Fibroblast of the aortic adventitia (primary cell): ENCODE measurements around the gene MYH9. TPM values are rescaled to one million over a fixed set of nuclear protein-coding genes. Genes with fewer than 3 reads are reported as not detected.
A peak's percentile ranks its signal among the peaks of the same experiment; 100 is the strongest.
"Not testable (repeated sequence)": the region's sequence is repeated elsewhere in the genome, so short reads cannot be mapped to it uniquely, and the experiment has no call there.

ENCODE experiments used
- DNase-seq: peaks from one replicate; pipeline ENCODE4 v3.0.0-alpha.2; 2010; ENCODE audit warnings: low read depth
- H3K4me3 ChIP-seq: 2 replicates; pipeline ENCODE4 v1.5.1; 2011; ENCODE audit warnings: low read depth, mild to moderate bottlenecking, control low read depth, low read length, moderate library complexity
- total RNA-seq: library from RNA; depleted of rRNA; stranded (reverse); fragments of >200 nt; gene quantifications from 2 replicates; pipeline ENCODE4 v1.2.3, GENCODE V29; 2012; ENCODE audit warnings: low replicate concordance
- TF ChIP-seq, protein P1 (sequence below): IDR thresholded peaks from 2 replicates; pipeline ENCODE4 v1.5.1; 2011; ENCODE audit warnings: mild to moderate bottlenecking, low read length, control low read depth, inconsistent platforms; ENCODE audit not compliant: insufficient read depth

Gene MYH9
- total RNA-seq, 1 donor = 339 TPM

DNA sequence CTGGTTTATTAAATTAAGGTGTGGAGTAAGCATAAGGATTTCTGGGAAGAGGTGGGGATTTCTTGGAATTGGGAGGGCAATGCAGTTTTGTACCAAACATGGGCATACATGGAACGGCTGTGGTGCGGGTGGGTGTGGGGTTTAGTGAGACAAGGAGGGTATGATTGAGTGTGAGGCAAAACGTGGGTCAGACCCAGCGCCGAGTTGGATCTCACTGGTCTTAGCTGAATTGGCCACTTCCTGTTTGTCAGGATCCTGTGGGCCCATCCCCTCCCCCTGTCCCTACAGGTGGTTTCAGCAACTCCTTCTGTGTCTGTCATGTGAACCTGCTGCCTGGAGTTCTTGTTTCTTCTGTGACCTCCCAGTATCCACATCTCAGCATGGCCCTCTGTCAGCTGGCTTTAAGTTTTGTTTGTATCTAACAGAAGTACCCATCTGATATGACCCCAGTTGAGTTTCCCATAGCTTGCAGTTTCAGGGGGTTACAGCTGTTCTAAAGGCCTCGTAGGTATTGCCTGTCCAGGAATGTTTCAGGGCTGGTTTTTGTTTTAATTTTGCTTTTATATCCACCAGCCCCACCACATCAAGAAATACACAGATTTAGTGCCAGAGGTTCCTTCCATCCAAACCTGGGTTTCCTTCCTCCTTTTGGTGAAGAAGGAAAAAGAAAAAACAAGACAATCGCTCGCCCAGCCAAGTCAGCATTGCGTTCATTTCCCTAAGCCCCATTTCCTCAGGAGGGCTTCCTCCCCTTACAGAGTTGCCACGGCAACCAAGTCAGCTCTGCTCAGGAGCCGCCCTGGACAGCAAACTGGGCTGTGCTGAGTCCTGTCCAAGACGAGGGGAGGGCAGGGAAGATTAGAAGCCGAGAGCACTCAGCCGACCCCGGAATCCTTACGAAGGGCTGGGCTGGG lies 128.8 kb downstream of the MYH9 start:
- peak; percentile 60 for DNase-seq
- TF ChIP-seq, protein P1, sequence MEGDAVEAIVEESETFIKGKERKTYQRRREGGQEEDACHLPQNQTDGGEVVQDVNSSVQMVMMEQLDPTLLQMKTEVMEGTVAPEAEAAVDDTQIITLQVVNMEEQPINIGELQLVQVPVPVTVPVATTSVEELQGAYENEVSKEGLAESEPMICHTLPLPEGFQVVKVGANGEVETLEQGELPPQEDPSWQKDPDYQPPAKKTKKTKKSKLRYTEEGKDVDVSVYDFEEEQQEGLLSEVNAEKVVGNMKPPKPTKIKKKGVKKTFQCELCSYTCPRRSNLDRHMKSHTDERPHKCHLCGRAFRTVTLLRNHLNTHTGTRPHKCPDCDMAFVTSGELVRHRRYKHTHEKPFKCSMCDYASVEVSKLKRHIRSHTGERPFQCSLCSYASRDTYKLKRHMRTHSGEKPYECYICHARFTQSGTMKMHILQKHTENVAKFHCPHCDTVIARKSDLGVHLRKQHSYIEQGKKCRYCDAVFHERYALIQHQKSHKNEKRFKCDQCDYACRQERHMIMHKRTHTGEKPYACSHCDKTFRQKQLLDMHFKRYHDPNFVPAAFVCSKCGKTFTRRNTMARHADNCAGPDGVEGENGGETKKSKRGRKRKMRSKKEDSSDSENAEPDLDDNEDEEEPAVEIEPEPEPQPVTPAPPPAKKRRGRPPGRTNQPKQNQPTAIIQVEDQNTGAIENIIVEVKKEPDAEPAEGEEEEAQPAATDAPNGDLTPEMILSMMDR = no peak
- H3K4me3 ChIP-seq = no peak overlapping the region

DNA sequence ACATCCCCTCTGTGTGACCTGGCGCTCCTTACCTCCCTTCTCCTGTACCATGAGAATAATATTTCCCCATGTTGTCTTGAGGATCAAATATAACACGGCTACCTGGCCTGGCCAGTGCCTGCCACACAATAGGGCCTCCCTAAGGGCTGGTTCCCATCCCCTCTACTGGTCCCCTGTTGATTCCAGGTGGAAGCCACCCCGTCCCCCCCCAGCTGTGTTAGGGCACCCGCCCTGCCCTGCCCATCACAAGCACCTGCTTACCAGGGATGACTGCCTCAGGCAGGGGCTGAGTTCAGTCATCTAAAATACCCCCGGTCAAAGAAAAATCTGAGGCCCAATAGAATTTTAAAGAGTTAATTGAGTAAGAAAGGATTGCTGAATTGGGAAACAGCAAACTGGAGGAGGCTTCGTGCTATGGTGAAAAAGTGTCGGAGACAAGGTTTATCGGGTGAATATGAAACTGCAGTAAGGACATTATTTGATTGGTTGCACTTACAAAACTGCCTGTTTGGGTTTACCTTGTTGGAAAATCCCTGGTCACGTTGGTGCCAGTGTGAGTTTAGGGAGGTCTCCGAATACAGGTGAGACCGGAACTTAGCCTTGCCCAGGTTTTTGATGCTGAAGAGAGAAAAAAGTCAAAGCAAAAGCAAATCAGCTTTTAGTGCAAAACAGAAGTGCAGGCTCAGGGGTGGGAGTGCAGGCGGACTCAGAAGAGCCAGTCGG lies 129.7 kb downstream of the MYH9 start:
- H3K4me3 ChIP-seq = no peak overlapping the region
- DNase-seq = no peak
- TF ChIP-seq, protein P1 = no peak

- no peak for DNase-seq
- H3K4me3 ChIP-seq = no peak overlapping the region
- TF ChIP-seq, protein P1 = no peak
These were observed 130.5 kb downstream of the MYH9 start for GRCh38 chr22:36257308-36257707.

DNA sequence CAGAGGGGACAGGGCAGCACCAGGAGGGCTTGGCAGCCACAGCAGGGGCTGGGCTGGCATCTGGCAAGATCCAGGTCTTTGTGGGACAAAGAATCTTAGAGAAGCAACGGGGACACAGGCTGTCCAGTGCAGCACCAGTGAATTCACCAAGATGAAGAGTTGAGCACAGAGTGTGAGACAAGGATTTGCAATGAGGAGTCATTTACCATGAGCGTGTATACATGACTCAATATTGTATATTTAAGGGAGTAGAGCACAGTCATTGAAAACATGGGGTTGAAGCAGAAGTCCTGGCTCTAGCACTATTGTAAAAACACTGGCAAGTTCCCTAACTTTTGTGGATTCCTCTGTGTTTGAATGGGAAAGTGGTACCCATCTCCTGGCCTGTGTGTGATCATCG lies 131.3 kb downstream of the MYH9 start:
- TF ChIP-seq, protein P1 = no peak
- DNase-seq = no peak
- no peak overlapping the region for H3K4me3 ChIP-seq

DNA sequence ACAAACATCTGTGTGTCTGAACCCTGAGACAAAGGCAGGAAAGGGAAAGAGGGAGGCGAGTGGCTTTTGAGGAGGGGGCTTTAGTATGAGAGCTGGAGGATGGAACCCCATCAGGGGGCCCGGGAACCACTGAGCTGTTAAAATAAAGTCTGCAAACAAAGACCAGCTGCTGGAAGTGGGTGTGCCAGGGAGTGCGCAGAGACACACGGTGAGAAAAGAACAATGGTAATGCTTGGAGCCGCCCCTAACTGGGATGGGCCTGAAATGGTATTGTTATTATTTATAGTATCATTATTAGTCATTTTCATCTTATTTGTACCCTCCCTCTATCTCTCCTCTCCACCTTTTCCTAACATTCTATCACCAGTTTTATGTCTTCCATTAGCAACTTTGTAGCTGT lies 132.2 kb downstream of the MYH9 start:
- not testable (repeated sequence) for H3K4me3 ChIP-seq, DNase-seq

DNA sequence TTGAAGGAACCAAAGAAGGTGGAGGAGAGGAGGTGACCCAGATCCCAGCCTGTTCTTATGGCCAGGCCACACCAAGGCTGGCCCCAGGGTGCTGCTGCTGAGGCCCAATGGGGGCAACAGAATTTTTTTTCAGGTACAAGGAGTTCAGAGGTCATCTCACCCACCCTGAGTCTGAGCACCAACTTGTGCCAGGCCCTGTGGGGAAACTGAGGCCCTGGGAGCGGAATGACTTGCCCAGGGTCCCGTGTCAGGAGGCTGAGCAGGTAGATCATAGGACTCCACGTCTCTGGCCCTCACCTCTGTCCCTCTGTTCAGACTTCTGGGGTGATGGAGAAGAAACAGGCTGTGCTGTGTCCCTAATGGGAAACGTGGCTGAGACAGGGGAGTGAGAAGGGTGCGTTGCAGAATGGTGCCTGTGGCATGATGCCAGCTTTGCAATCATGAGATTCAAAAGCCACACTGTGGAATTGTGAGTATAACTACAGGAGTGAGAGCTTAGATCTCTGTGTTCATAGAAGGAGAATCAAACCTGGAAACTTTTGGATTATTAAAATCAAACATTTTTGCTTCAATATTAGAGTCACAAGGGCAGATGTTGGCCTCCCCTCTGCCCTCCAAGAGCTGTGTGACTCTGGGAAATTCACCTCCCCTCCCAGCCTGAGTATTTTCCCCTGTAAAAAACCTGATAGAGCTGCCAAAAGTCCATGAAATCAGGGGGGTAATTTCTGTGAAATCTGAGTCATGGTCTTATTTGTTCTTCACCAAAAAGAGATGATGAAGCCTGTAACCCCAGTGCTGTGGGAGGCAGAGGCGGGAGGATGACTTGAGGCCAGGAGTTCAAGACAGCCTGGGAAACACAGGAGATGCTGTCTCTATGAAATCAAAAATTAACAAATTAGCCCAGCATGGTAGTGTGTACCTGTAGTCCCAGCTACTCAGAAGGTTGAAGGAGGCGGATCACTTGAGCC lies 134.0 kb downstream of the MYH9 start:
- peak; percentile 58 for DNase-seq
- TF ChIP-seq, protein P1 = no peak
- H3K4me3 ChIP-seq = peak overlapping the region; percentile 64
